IPS-NIHi7 (cell line): ENCODE measurements around the gene TMEM87B.
"Not testable (repeated sequence)": the region's sequence is repeated elsewhere in the genome, so short reads cannot be mapped to it uniquely, and the experiment has no call there.

ENCODE experiments used
- DNase-seq: peaks from one replicate; pipeline ENCODE4 v3.0.0; 2012; ENCODE audit warnings: mixed read lengths; ENCODE audit errors: extremely low spot score

Gene TMEM87B

GRCh38 chr2:112065966-112066365 lies 10.9 kb downstream of the TMEM87B start:
- DNase-seq: no peak

- DNase-seq: not testable (repeated sequence)
Observed at GRCh38 chr2:112069794-112070193, 14.7 kb downstream of the TMEM87B start.

DNA sequence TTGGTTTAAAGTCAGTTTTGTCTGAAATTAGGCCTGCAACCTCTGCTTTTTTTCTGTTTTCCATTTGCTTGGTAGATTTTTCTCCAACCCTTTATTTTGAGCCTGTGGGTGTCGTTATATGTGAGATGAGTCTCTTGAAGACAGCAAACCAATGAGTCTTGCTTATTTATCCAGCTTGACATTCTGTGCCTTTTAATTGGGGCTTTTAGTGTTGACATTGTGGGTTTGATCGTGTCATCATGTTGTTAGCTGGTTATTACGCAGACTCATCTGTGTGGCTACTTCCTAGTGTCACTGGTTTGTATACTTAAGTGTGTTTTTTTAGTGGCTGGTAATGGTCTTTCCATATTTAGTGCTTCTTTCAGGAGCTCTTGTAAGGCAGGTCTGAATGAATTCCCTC lies 18.8 kb downstream of the TMEM87B start:
- DNase-seq: no peak

GRCh38 chr2:112074506-112074905 lies 19.4 kb downstream of the TMEM87B start:
- DNase-seq: no peak

DNA sequence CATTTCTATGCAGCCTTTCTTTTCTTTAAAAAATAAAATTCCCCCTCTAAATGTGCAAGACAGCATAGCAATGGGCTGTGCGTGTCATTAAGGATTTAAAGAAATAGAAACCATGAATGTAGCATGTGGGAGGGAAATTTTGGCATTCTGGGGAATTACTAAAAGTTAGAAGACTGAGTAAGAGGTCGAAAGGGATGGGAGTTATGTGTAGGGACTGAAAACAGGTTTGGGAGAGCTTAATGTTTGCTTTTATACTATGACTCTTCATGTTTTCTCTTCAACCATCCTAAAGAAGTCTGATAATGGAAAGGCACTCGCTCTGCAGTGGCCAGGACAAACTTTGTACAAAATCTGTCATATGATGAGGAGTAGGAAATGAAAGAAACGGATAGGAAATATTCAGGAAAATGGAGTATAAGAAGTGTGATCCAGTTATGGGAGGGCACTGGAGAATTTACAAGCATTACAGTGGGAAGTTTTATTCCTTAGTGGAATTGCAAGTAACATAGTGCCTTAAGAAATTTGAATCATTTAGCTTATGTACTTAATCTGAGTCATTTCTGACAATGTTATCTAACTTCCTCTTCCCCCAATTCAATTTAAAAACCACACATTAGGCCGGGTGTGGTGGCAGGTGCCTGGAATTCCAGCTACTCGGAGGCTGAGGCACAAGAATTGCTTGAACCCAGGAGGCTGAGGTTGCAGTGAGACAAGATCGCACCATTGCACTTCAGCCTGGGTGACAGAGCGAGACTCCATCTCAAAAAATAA lies 20.6 kb downstream of the TMEM87B start:
- no peak for DNase-seq

GRCh38 chr2:112077814-112078213 lies 22.7 kb downstream of the TMEM87B start:
- DNase-seq: peak; percentile 31

DNA sequence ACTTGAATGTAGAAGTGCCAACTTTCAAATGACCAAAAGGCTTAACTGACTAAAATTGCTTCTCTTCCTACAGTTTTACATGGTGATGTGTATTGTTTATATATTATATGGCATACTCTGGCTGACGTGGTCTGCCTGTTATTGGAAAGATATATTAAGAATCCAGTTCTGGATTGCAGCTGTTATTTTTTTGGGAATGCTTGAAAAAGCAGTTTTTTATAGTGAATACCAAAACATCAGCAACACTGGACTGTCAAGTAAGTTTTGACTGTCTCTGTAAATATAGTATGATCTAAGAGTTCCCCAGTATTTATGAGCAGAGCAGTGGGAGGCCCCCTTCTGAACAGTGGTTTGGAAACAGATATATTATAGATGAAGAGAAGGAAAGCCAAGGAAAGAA lies 26.2 kb downstream of the TMEM87B start:
- no peak for DNase-seq

GRCh38 chr2:112084689-112085374 lies 29.8 kb downstream of the TMEM87B start:
- DNase-seq: no peak

DNA sequence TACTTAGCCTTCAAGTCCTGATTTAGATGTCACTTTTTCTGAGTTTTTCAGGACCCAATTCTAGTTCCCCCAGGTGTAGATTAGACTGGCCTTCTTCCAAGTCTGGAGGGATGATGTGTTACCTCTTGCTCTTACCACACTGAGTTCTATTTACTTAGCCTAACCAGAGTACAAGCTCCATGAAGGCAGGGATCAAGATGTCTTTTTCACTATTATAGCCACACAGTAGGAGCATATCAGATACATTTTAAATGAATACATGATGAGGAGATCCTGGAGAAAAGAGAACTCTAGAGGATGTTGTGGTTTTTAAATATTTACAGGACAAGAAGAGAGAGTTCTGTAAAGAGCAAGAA lies 30.3 kb downstream of the TMEM87B start:
- DNase-seq: no peak

DNA sequence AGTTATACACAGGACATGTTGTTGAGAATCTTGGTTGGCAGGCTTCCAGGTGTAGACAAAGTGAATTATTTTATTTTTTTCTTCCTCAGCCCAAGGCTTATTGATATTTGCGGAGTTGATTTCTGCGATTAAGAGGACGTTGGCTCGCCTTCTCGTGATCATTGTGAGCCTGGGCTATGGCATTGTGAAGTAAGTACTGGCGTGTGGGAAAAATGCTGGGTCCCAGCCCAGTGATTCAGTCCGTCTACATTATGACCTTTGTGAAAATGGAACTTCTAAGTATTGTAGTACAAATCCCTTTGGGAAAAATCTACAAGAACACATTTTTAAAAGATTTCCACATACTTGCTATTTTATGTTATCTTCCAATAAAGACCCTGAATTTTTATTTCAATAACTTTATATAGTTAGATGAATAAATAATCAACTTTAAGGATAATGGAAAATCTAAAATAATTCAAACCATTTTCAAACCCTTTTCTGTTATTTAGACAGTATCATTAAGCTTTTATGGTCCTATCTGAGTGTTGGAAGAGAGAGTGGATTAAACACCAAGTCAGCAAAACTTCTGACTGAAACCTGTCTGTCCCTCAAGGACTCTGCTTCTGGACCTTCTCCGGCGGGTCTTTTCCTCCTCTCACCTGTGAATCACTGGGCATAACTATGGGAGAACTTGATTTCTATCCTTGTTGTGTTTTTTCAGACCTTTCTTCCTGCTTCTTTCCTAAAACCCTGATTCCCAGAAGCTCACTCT lies 31.0 kb downstream of the TMEM87B start:
- DNase-seq: no peak

DNA sequence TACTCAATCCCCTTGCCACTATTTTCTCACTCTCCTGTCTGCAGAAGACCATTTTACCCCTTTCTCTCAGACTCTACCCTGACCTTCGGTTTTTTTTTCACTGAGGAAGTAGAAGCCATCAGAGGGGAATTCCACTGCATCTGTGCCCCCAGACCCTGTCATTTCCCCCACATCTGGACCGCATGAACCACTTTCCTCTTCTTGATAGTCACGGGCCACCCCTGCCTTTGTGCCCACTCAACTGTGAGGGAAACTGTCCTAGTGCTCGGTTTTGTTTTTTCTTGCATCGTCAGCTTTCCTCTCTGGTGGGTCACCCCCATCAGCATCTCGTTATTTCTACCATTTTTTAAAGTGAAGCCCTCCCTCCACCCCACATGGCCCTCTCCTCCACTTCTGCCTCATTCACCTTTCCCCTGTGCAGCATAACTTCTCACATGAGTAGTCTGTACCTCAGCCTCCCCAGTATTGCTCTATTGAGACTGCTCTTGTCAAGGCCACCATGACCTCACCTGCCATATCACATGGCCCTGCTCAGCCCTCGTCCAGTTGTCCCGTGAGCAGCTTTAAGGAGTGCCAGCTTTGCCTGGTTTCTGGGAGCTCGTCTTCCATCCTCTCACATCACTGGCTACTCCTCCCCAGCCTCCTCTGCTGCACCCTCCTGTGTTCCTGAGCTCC lies 32.4 kb downstream of the TMEM87B start:
- no peak for DNase-seq

- DNase-seq: no peak
Observed at GRCh38 chr2:112089375-112089774, 34.3 kb downstream of the TMEM87B start.

DNA sequence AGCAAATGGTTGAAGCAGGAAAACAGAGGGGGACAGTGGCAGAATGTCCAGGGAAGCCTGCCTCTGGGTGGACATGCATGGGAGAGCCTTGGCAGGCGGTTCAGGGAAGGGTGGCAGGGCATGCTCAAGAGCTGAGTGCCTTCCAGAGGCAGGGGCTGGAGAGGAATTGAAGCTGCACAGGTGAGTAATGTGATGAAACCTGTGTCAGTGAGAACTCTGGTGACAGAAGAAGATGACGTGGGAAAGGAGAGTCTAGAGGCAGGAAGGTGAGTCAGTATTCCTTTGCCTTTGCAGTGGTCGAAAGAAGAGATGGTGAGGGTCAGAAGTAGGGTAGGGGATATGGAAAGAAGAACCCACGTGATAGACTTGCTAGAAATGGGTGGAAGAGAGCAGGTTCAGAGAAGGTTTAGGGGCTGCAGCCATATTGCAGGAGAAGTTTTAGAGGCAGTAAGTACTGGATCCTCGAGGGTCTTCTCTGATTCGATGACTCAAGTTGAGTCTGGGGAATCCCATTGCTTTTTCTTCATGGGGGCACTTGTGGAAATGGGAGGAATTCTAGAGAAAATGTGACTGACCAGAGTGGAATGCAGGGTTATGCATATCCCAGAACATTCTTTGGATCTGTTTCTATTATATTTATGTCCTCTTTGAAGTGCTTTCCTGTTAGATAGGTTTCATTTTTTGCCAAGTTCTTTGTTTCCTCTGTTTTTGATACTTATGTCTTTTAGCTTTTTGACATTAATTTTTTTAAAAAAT lies 37.4 kb downstream of the TMEM87B start:
- DNase-seq: no peak

- DNase-seq: no peak
Observed at GRCh38 chr2:112093216-112093615, 38.1 kb downstream of the TMEM87B start.

GRCh38 chr2:112095681-112096080 lies 40.6 kb downstream of the TMEM87B start:
- DNase-seq: no peak

DNA sequence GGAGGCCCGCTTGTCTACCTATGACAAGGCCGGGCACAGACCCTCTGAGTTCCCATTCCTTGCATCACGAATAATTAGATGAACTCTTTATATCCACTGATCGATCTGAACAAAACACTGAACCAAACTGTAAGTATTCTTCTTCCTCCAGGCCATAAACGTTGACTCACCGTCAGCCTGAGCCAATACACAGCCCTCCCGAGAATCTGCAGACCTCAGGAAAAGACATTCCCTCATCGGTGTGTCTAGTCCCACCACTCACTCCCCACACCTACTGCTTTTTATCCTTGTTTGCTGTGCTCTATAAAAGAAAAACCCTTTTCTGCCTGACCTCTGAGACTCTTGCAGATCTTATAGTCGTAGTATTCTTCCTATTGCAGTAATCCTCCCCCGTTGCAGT lies 41.0 kb downstream of the TMEM87B start:
- peak; percentile 17 for DNase-seq

DNA sequence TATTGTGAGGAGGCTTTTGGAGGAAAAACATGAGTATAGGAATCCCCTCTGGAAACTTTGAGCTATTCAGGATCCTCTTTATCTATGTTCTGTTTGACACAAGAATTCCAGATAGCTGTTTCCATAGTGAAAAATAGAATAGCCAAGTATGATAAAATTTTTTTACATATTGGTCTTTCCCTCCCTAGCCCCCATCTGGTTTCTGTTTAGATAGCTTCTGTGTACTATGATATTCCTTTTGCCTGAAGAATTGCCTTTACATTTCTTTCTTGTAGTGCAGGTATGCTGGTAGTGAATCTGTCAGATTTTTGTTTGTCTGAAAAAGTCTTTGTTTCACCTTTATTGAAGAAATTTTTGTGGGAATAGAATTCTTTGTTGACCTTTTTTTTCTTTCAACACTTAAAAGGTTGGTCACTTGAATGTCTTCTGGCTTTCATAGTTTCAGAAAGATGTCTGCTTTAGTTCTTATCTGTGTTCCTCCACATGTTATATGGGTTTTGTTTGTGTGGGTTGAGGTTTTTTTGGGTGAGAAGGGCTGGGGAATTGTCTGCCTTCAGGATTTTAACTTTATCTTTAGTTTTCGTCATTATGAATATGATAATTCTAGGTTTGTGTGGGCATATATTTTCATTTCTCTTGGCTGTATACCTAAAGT lies 53.2 kb downstream of the TMEM87B start:
- no peak for DNase-seq

GRCh38 chr2:112109278-112109677 lies 54.2 kb downstream of the TMEM87B start:
- DNase-seq: no peak

- DNase-seq: no peak
Observed at GRCh38 chr2:112110966-112111365, 55.9 kb downstream of the TMEM87B start.

DNA sequence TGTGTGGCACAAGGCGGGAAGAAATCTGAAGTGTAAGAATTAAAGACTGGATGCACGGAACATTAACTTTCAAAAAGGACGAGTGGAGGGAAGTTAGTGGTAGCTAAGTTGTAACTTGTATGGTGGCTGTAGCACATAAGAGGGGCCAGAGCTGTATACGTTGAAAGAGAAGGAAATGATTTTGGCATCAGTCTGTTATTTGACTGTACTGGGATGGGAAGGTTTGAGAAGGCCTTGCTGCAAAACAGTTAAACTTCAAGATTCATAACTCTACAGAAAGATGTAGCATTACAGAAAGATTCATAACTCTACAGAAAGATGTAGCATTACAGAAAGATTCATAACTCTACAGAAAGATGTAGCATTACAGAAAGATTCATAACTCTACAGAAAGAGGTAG lies 58.3 kb downstream of the TMEM87B start:
- DNase-seq: not testable (repeated sequence)

- no peak for DNase-seq
Observed at GRCh38 chr2:112118148-112118547, 63.1 kb downstream of the TMEM87B start.
